Panc1 (cell line): ENCODE data around the gene MS4A6E.

Experiments
- CTCF ChIP-seq: fragments of 450-650 bp; IDR thresholded peaks from 2 replicates; pipeline ENCODE4 v1.5.1; 2017; ENCODE audit warnings: mild to moderate bottlenecking
- SIN3A ChIP-seq: IDR thresholded peaks from 2 replicates; pipeline ENCODE4 v1.6.1; 2012; ENCODE audit warnings: low read depth, mild to moderate bottlenecking, low read length, moderate library complexity, borderline replicate concordance; ENCODE audit not compliant: insufficient read depth

- no peak for TF ChIP-seq SIN3A
- no peak for TF ChIP-seq CTCF
Observed at GRCh38 chr11:60336767-60337391, 9.8 kb downstream of the MS4A6E start.
